Measurements from ENCODE around the gene TPPP.

The TPPP gene

GRCh38 chr5:660491-661030, 32.6 kb downstream of the TPPP start:
- DNase-seq (ENCODE audit: low read depth): no peak
- no peak overlapping the region for H3K4me3 ChIP-seq (ENCODE audit: low read length)
- no peaks in the 10 kb centered on the region for H3K4me1 ChIP-seq (ENCODE audit: control insufficient read depth, insufficient read depth, low read length)
- no peaks in the 10 kb centered on the region for H3K27me3 ChIP-seq (replicated peaks; ENCODE audit: control insufficient read depth, insufficient read depth, low read length)
- H3K9me3 ChIP-seq (ENCODE audit: control insufficient read depth, low read length): no peaks in the 10 kb centered on the region
- no peak overlapping the region for H3K9ac ChIP-seq (ENCODE audit: low read length)
- peaks cover 8% of the 10 kb centered on the region for H3K36me3 ChIP-seq (ENCODE audit: control insufficient read depth, insufficient read depth, low read length, severe bottlenecking)

GRCh38 chr5:659496-660263, 33.5 kb downstream of the TPPP start:
- Histone ChIP-seq H3K36me3 (ENCODE audit: control insufficient read depth, insufficient read depth, low read length, severe bottlenecking) (peaks cover 8% of the 10 kb centered on the region), H3K9ac (ENCODE audit: low read length) (no peak overlapping the region), H3K27me3 (replicated peaks; ENCODE audit: control insufficient read depth, insufficient read depth, low read length) (no peaks in the 10 kb centered on the region), H3K9me3 (ENCODE audit: control insufficient read depth, low read length) (no peaks in the 10 kb centered on the region), H3K4me3 (ENCODE audit: low read length) (no peak overlapping the region), H3K4me1 (ENCODE audit: control insufficient read depth, insufficient read depth, low read length) (no peaks in the 10 kb centered on the region)
- DNase-seq (ENCODE audit: low read depth): no peak

- peaks cover 8% of the 10 kb centered on the region for H3K36me3 ChIP-seq (ENCODE audit: control insufficient read depth, insufficient read depth, low read length, severe bottlenecking)
- no peak for DNase-seq (ENCODE audit: low read depth)
- H3K9me3 ChIP-seq (ENCODE audit: control insufficient read depth, low read length): no peaks in the 10 kb centered on the region
Observed at GRCh38 chr5:658103-658502, 35.0 kb downstream of the TPPP start.

GRCh38 chr5:657570-657969, 35.6 kb downstream of the TPPP start:
- H3K4me1 ChIP-seq (ENCODE audit: control insufficient read depth, insufficient read depth, low read length): no peaks in the 10 kb centered on the region
- H3K9ac ChIP-seq (ENCODE audit: low read length): no peak overlapping the region
- H3K27me3 ChIP-seq (replicated peaks; ENCODE audit: control insufficient read depth, insufficient read depth, low read length): no peaks in the 10 kb centered on the region
- no peaks in the 10 kb centered on the region for H3K9me3 ChIP-seq (ENCODE audit: control insufficient read depth, low read length)
- H3K4me3 ChIP-seq (ENCODE audit: low read length): no peak overlapping the region
- DNase-seq (ENCODE audit: low read depth): peak; percentile 31
- peaks cover 8% of the 10 kb centered on the region for H3K36me3 ChIP-seq (ENCODE audit: control insufficient read depth, insufficient read depth, low read length, severe bottlenecking)

More at GRCh38 chr5:658103-658502, 35.0 kb downstream of the TPPP start:
- Histone ChIP-seq H3K27me3 (replicated peaks; ENCODE audit: control insufficient read depth, insufficient read depth, low read length) (no peaks in the 10 kb centered on the region), H3K9ac (ENCODE audit: low read length) (no peak overlapping the region), H3K4me1 (ENCODE audit: control insufficient read depth, insufficient read depth, low read length) (no peaks in the 10 kb centered on the region), H3K4me3 (ENCODE audit: low read length) (no peak overlapping the region)

GRCh38 chr5:655406-655805, 37.7 kb downstream of the TPPP start:
- no peak for DNase-seq (ENCODE audit: low read depth)
- Histone ChIP-seq H3K27me3 (replicated peaks; ENCODE audit: control insufficient read depth, insufficient read depth, low read length) (no peaks in the 10 kb centered on the region), H3K36me3 (ENCODE audit: control insufficient read depth, insufficient read depth, low read length, severe bottlenecking) (peaks cover 8% of the 10 kb centered on the region), H3K9me3 (ENCODE audit: control insufficient read depth, low read length) (no peaks in the 10 kb centered on the region), H3K9ac (ENCODE audit: low read length) (no peak overlapping the region), H3K4me1 (ENCODE audit: control insufficient read depth, insufficient read depth, low read length) (no peaks in the 10 kb centered on the region), H3K4me3 (ENCODE audit: low read length) (no peak overlapping the region)

GRCh38 chr5:654071-654778, 38.9 kb downstream of the TPPP start:
- no peak for DNase-seq (ENCODE audit: low read depth)
- H3K36me3 ChIP-seq (ENCODE audit: control insufficient read depth, insufficient read depth, low read length, severe bottlenecking): peaks cover 8% of the 10 kb centered on the region
- no peak overlapping the region for H3K4me3 ChIP-seq (ENCODE audit: low read length)
- no peak overlapping the region for H3K9ac ChIP-seq (ENCODE audit: low read length)
- no peaks in the 10 kb centered on the region for H3K9me3 ChIP-seq (ENCODE audit: control insufficient read depth, low read length)
- no peaks in the 10 kb centered on the region for H3K4me1 ChIP-seq (ENCODE audit: control insufficient read depth, insufficient read depth, low read length)
- H3K27me3 ChIP-seq (replicated peaks; ENCODE audit: control insufficient read depth, insufficient read depth, low read length): no peaks in the 10 kb centered on the region

GRCh38 chr5:652773-653350, 40.3 kb downstream of the TPPP start:
- Histone ChIP-seq H3K9ac (ENCODE audit: low read length) (no peak overlapping the region), H3K9me3 (ENCODE audit: control insufficient read depth, low read length) (no peaks in the 10 kb centered on the region), H3K4me3 (ENCODE audit: low read length) (no peak overlapping the region), H3K4me1 (ENCODE audit: control insufficient read depth, insufficient read depth, low read length) (no peaks in the 10 kb centered on the region), H3K36me3 (ENCODE audit: control insufficient read depth, insufficient read depth, low read length, severe bottlenecking) (peaks cover 7% of the 10 kb centered on the region), H3K27me3 (replicated peaks; ENCODE audit: control insufficient read depth, insufficient read depth, low read length) (no peaks in the 10 kb centered on the region)
- DNase-seq (ENCODE audit: low read depth): no peak

- H3K9ac ChIP-seq (ENCODE audit: low read length): no peak overlapping the region
- H3K4me1 ChIP-seq (ENCODE audit: control insufficient read depth, insufficient read depth, low read length): no peaks in the 10 kb centered on the region
- H3K9me3 ChIP-seq (ENCODE audit: control insufficient read depth, low read length): no peaks in the 10 kb centered on the region
- no peak for DNase-seq (ENCODE audit: low read depth)
- peaks cover 6% of the 10 kb centered on the region for H3K36me3 ChIP-seq (ENCODE audit: control insufficient read depth, insufficient read depth, low read length, severe bottlenecking)
- no peaks in the 10 kb centered on the region for H3K27me3 ChIP-seq (replicated peaks; ENCODE audit: control insufficient read depth, insufficient read depth, low read length)
- H3K4me3 ChIP-seq (ENCODE audit: low read length): no peak overlapping the region
Observed at GRCh38 chr5:652023-652515, 41.1 kb downstream of the TPPP start.

GRCh38 chr5:651296-652022, 41.7 kb downstream of the TPPP start:
- Histone ChIP-seq H3K9me3 (ENCODE audit: control insufficient read depth, low read length) (no peaks in the 10 kb centered on the region), H3K4me3 (ENCODE audit: low read length) (no peak overlapping the region), H3K9ac (ENCODE audit: low read length) (no peak overlapping the region), H3K27me3 (replicated peaks; ENCODE audit: control insufficient read depth, insufficient read depth, low read length) (no peaks in the 10 kb centered on the region), H3K36me3 (ENCODE audit: control insufficient read depth, insufficient read depth, low read length, severe bottlenecking) (peaks cover 6% of the 10 kb centered on the region), H3K4me1 (ENCODE audit: control insufficient read depth, insufficient read depth, low read length) (no peaks in the 10 kb centered on the region)
- DNase-seq (ENCODE audit: low read depth): no peak

GRCh38 chr5:647727-648126, 45.4 kb downstream of the TPPP start:
- H3K9ac ChIP-seq (ENCODE audit: low read length): no peak overlapping the region
- no peaks in the 10 kb centered on the region for H3K4me1 ChIP-seq (ENCODE audit: control insufficient read depth, insufficient read depth, low read length)
- no peak for DNase-seq (ENCODE audit: low read depth)
- no peak overlapping the region for H3K4me3 ChIP-seq (ENCODE audit: low read length)
- H3K9me3 ChIP-seq (ENCODE audit: control insufficient read depth, low read length): no peaks in the 10 kb centered on the region
- H3K27me3 ChIP-seq (replicated peaks; ENCODE audit: control insufficient read depth, insufficient read depth, low read length): no peaks in the 10 kb centered on the region
- H3K36me3 ChIP-seq (ENCODE audit: control insufficient read depth, insufficient read depth, low read length, severe bottlenecking): peaks cover 10% of the 10 kb centered on the region

GRCh38 chr5:647311-647710, 45.8 kb downstream of the TPPP start:
- Histone ChIP-seq H3K9ac (ENCODE audit: low read length) (no peak overlapping the region), H3K4me3 (ENCODE audit: low read length) (no peak overlapping the region), H3K4me1 (ENCODE audit: control insufficient read depth, insufficient read depth, low read length) (no peaks in the 10 kb centered on the region), H3K27me3 (replicated peaks; ENCODE audit: control insufficient read depth, insufficient read depth, low read length) (no peaks in the 10 kb centered on the region), H3K9me3 (ENCODE audit: control insufficient read depth, low read length) (no peaks in the 10 kb centered on the region), H3K36me3 (ENCODE audit: control insufficient read depth, insufficient read depth, low read length, severe bottlenecking) (peaks cover 10% of the 10 kb centered on the region)
- no peak for DNase-seq (ENCODE audit: low read depth)
